Measurements from ENCODE around the gene COPS8.
A peak's percentile ranks its signal among the peaks of the same experiment; 100 is the strongest.

GRCh38 chr2:237092920-237093781 is 7.5 kb downstream of the COPS8 start:
- peak in 5 of 6 experiments; percentile 12 to 39 (median 36) for TF ChIP-seq CTCF (IDR thresholded peaks at IDR 0.05)
- TF ChIP-seq POLR2A (IDR thresholded peaks at IDR 0.05): no peak
